Caco-2 (cell line): Measurements from ENCODE around the gene ZSCAN23. TPM values are rescaled to one million over a fixed set of nuclear protein-coding genes. Genes with fewer than 3 reads are reported as not detected.

ENCODE experiments used
- BruUV-seq: library from RNA; stranded (reverse); fragments of 400-500 nt; replicated peaks from 2 replicates; lab custom pipeline; 2021; lab: Mats Ljungman, UMichigan
- CTCF ChIA-PET: fragments of 300-600 bp; sonication (Branson Sonifier 250); formaldehyde crosslinking; loops from one replicate; lab custom pipeline; 2022; ENCODE audit warnings: antibody characterized with exemption; lab: Charles Lee
- POLR2A ChIA-PET: fragments of 300-600 bp; sonication (Branson Sonifier 250); formaldehyde crosslinking; loops from one replicate; lab custom pipeline; 2022; ENCODE audit warnings: antibody characterized with exemption; lab: Charles Lee
- DNase-seq, 2 experiments: peaks; one replicate each; pipeline versions ENCODE4 v3.0.0 to v3.0.0-alpha.2; 2020 to 2022
- H3K27me3 ChIP-seq: replicated peaks from 2 replicates; pipeline ENCODE4 v1.6.0; 2011; ENCODE audit warnings: low read length; ENCODE audit not compliant: control insufficient read depth, insufficient read depth
- H3K36me3 ChIP-seq: 2 replicates; pipeline ENCODE4 v1.5.1; 2011; ENCODE audit warnings: low read length; ENCODE audit not compliant: control insufficient read depth, insufficient read depth
- H3K4me1 ChIP-seq: fragments of 250-450 bp; sonication (Bioruptor Pico); 2 replicates; pipeline ENCODE4 v1.5.1; 2020; ENCODE audit warnings: mild to moderate bottlenecking
- H3K4me3 ChIP-seq: 2 replicates; pipeline ENCODE4 v1.5.1; 2011; ENCODE audit warnings: low read depth, mild to moderate bottlenecking, control low read depth, low read length
- H3K9me3 ChIP-seq: fragments of 250-450 bp; sonication (Bioruptor Pico); 2 replicates; pipeline ENCODE4 v1.5.1; 2020; ENCODE audit warnings: mild to moderate bottlenecking, moderate library complexity
- H3K27ac Mint-ChIP-seq: one replicate; pipeline ENCODE4 v1.8.0; 2022; ENCODE audit warnings: mixed read lengths; ENCODE audit not compliant: unreplicated experiment
- H3K27me3 Mint-ChIP-seq: one replicate; pipeline ENCODE4 v1.8.0; 2022; ENCODE audit warnings: mixed read lengths; ENCODE audit not compliant: insufficient read depth, unreplicated experiment
- H3K36me3 Mint-ChIP-seq: one replicate; pipeline ENCODE4 v1.8.0; 2022; ENCODE audit warnings: mild to moderate bottlenecking, mixed read lengths; ENCODE audit not compliant: insufficient read depth, unreplicated experiment
- H3K4me1 Mint-ChIP-seq: one replicate; pipeline ENCODE4 v1.8.0; 2022; ENCODE audit warnings: low read depth, mixed read lengths; ENCODE audit not compliant: unreplicated experiment
- H3K4me3 Mint-ChIP-seq: one replicate; pipeline ENCODE4 v1.8.0; 2022; ENCODE audit warnings: mild to moderate bottlenecking, moderate library complexity, mixed read lengths; ENCODE audit not compliant: unreplicated experiment
- H3K9me3 Mint-ChIP-seq: one replicate; pipeline ENCODE4 v1.8.0; 2022; ENCODE audit warnings: mixed read lengths; ENCODE audit not compliant: unreplicated experiment
- CTCF ChIP-seq, 2 experiments: fragments of 200-600 bp in 1 of 2; IDR thresholded peaks; 1 replicate in 1 of 2; 2 replicates in 1 of 2; pipeline versions ENCODE4 v1.5.1 to v1.8.0; 2011 to 2022; ENCODE audit warnings: antibody characterized with exemption in 1 of 2, control low read depth in 1 of 2, inconsistent platforms in 1 of 2, low read depth in 1 of 2, low read length in 1 of 2, mild to moderate bottlenecking in 1 of 2, moderate library complexity in 1 of 2; ENCODE audit not compliant: insufficient read depth in 1 of 2, severe bottlenecking in 1 of 2, unreplicated experiment in 1 of 2
- intact Hi-C: fragments of 100-400 bp; cut with micrococcal nuclease; formaldehyde crosslinking; loops from one replicate; pipeline ENCODE4 v1.10.0; 2022; ENCODE audit not compliant: unreplicated experiment
- total RNA-seq: library from RNA; stranded (reverse); gene quantifications from 2 replicates; pipeline ENCODE4 v1.2.3, GENCODE V29; 2022

ZSCAN23 gene
- total RNA-seq, 1 experiment from 2014 or later = not detected

- TF ChIP-seq CTCF (IDR thresholded peaks at IDR 0.05; ENCODE audit: insufficient read depth in 1 of 2, low read depth in 1 of 2, low read length in 1 of 2, severe bottlenecking in 1 of 2, unreplicated experiment in 1 of 2) = no peak
- POLR2A ChIA-PET = no interaction called here
- Histone ChIP-seq H3K4me1 (no peaks in the 10 kb centered on the region), H3K9me3 (no peaks in the 10 kb centered on the region), H3K4me3 (no peak overlapping the region), H3K36me3 (no peaks in the 10 kb centered on the region), H3K27me3 (no peaks in the 10 kb centered on the region)
- H3K27ac Mint-ChIP-seq = no peak overlapping the region
- H3K36me3 Mint-ChIP-seq = no peaks in the 10 kb centered on the region
- DNase-seq = no peak
- peaks cover 1% of the 10 kb centered on the region for H3K4me1 Mint-ChIP-seq
- no TSS peak for BruUV-seq
- CTCF ChIA-PET = no interaction called here
- H3K27me3 Mint-ChIP-seq = peaks cover 7% of the 10 kb centered on the region
- intact Hi-C loops = no loop called here
- H3K9me3 Mint-ChIP-seq = no peaks in the 10 kb centered on the region
- no peak overlapping the region for H3K4me3 Mint-ChIP-seq
Measured at GRCh38 chr6:28429781-28430180, 13.5 kb downstream of the ZSCAN23 start.

- H3K36me3 Mint-ChIP-seq = no peaks in the 10 kb centered on the region
- Histone ChIP-seq H3K27me3 (no peaks in the 10 kb centered on the region), H3K4me3 (no peak overlapping the region), H3K4me1 (peaks cover 20% of the 10 kb centered on the region), H3K9me3 (no peaks in the 10 kb centered on the region), H3K36me3 (no peaks in the 10 kb centered on the region)
- no peak overlapping the region for H3K27ac Mint-ChIP-seq
- TF ChIP-seq CTCF (IDR thresholded peaks at IDR 0.05; ENCODE audit: insufficient read depth in 1 of 2, low read depth in 1 of 2, low read length in 1 of 2, severe bottlenecking in 1 of 2, unreplicated experiment in 1 of 2) = no peak
- intact Hi-C loops = no loop called here
- POLR2A ChIA-PET = no interaction called here
- CTCF ChIA-PET = no interaction called here
- H3K9me3 Mint-ChIP-seq = no peaks in the 10 kb centered on the region
- no peak for DNase-seq
- no peak overlapping the region for H3K4me3 Mint-ChIP-seq
- H3K27me3 Mint-ChIP-seq = peaks cover 4% of the 10 kb centered on the region
- peaks cover 21% of the 10 kb centered on the region for H3K4me1 Mint-ChIP-seq
- BruUV-seq = no TSS peak
Measured at GRCh38 chr6:28425944-28426541, 17.2 kb downstream of the ZSCAN23 start.

- CTCF ChIA-PET = no interaction called here
- Mint-ChIP-seq H3K27me3 (no peaks in the 10 kb centered on the region), H3K4me3 (no peak overlapping the region), H3K36me3 (no peaks in the 10 kb centered on the region), H3K9me3 (no peaks in the 10 kb centered on the region), H3K4me1 (peaks cover 21% of the 10 kb centered on the region), H3K27ac (no peak overlapping the region)
- Histone ChIP-seq H3K4me1 (peaks cover 20% of the 10 kb centered on the region), H3K9me3 (no peaks in the 10 kb centered on the region), H3K36me3 (no peaks in the 10 kb centered on the region), H3K4me3 (no peak overlapping the region), H3K27me3 (no peaks in the 10 kb centered on the region)
- no peak for DNase-seq
- no peak for TF ChIP-seq CTCF (IDR thresholded peaks at IDR 0.05; ENCODE audit: insufficient read depth in 1 of 2, low read depth in 1 of 2, low read length in 1 of 2, severe bottlenecking in 1 of 2, unreplicated experiment in 1 of 2)
- no TSS peak for BruUV-seq
- intact Hi-C loops = no loop called here
- POLR2A ChIA-PET = interaction anchor here (0.6 kb wide), 1 partner anchor 442 kb away, joined by 3 read pairs; no protein-coding TSS in a partner anchor
Measured at GRCh38 chr6:28424163-28424562, 19.1 kb downstream of the ZSCAN23 start.
